Tongue (tissue), 2 donors: ENCODE results near the gene PAXIP1. TPM values are rescaled to one million over a fixed set of nuclear protein-coding genes. Genes with fewer than 3 reads are reported as not detected.
"Not testable (repeated sequence)": the region's sequence is repeated elsewhere in the genome, so short reads cannot be mapped to it uniquely, and the experiment has no call there.

Source experiments
- DNase-seq: peaks from one replicate; pipeline ENCODE4 v3.0.0-alpha.2; 2015
- total RNA-seq: library from RNA; depleted of rRNA; stranded (reverse); fragments of >200 nt; gene quantifications from one replicate; pipeline ENCODE4 v1.2.3, GENCODE V29; 2014

PAXIP1 gene
- total RNA-seq, 1 donor from 2014 or later: 15.6 TPM

DNA sequence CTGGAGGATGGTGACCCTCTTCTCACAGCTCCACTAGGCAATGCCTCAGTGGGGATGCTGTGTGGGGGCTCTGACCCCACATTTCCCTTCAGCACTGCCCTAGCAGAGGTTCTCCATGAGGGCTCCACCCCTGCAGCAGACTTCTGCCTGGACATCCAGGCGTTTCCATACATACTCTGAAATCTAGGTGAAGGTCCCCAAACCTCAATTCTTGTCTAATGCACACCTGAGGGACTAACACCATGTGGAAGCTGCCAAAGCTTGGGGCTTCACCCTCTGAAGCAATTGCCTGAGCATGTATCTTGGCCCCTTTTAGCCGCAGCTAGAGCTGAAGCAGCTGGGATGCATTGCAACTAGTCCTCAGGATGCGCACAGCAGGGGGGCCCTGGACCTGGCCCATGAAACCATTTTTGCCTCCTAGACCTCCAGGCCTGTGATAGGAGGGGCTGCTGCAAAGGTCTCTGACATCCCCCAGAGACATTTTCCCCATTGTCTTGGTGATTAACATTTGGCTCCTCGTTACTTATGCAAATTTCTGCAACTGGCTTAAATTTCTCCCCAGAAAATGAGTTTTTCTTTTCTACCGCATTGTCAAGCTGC lies 68.5 kb downstream of the PAXIP1 start:
- not testable (repeated sequence) for DNase-seq

- DNase-seq: no peak
These were observed 71.0 kb downstream of the PAXIP1 start for GRCh38 chr7:154931906-154932305.

- no peak for DNase-seq
These were observed 73.8 kb downstream of the PAXIP1 start for GRCh38 chr7:154929006-154929726.

DNA sequence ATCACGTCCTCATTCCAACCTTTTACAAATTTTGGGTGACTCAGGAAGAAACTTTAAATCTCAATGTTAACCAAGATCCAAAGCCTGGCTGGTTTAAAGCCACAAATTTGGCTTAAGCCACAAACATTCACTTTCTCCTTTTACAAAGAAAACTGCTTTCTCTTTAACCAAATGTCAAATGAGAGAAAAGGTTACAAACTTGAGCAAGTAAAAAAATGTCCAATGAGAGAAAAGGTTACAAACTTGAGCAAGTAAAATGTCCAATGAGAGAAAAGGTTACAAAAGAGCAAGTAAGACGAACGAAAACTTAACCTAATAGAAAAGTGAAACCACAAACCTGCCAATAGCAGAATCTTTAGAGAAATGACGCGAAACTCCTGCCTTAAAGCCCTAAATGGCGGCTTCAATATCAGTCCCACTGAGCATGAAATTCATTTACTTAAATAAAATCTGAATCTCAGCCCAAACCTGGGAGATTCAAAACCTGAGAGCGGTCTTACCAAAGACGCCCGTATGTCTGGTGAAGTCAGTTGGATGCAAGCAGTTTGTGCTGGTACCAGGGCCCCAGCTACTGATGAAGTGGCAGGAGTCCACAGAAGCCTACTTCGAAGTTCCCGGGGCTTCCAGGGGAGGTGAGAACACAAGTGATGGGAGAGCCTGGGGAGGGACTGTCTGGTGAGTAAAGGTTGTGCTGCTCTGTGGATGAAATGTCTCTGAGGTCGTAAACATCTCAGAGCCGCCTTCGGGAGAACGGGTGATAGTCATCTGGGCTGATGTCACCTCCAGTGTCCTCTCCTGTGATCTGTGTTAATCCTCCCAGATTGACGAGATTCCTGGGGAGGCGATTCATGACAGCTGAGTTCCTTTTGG lies 74.6 kb downstream of the PAXIP1 start:
- peak; percentile 95 for DNase-seq

DNA sequence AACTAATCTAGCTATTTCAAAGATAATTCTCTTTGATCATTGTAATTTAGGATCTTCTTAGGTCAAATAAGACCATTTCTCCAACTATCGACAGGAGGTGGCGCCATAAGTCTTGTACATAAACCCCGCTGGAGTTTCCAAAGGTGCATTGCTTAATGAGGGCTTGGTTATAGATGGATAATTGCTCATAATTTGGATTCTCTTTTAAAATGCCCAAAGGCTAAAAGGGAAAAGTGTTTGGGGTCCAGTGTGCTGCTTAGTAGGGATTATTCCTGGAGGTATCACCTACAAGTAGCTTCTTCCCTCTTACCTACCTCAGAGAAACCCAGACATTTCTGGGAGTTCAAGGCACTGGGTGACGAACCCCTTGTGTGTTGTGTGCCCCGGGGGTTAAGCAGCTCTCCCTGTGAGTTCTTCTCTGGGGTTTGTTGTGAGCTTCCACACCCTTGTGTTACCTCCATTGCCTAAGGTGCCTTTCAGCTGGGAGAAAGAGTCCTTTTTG lies 75.2 kb downstream of the PAXIP1 start:
- DNase-seq: peak; percentile 91

GRCh38 chr7:154922472-154922871 lies 80.5 kb downstream of the PAXIP1 start:
- not testable (repeated sequence) for DNase-seq

DNA sequence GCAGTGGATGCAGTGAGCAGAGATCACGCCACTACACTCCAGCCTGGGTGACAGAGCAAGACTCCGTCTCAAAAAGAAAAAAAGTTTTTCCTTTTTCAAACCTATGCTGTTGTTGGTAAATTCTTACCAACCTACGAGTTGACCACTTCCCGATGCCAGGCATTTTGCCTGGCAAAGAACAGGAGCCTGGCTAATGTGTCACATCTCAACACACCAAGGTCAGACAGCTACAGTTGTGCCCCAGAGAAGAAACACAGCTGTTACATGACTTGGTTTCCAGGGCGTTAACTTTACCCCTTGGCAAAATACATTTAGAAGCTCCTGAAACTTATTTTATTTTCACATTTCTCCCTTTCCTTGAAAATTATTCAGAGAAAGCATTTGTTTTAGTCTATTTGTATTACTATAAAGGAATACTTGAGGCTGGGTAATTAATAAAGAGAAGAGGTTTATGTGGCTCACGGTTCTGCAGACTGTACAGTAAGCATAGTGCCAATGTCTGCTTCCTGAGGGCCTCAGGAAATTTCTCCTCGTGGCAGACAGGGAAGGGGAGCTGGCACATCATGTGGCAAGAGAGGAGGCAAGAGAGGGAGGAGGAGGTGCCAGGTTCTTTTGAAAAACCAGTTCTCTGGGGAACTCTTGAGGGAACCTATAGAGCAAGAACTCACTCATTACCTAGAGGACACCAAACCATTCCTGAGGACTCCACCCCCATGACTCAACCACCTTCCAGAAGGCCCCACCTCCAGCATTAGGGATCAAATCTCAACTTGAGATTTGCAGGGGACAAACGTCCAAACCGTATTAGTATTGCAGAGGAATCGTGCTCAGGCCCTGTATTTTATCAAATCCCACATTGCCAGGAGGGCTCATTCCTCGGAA lies 83.3 kb downstream of the PAXIP1 start:
- no peak for DNase-seq

DNA sequence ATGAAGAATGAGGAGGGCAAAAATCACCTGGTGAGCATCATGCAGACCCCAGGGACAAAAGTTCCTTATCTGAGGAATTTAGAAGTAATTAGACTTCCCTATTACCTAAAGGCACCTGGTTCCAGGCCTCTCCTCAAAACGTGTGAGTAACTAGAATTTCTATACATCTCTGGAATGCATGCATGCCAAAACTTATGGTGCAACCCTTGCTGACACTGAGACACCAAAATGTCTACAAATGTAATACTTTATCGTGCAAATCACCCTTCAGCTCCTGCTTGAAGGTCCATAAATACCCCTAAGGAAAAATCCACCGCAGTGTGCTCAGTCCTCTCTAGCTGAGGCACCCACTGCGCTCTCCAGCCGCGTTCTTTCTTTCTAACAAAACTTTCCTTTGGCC lies 84.2 kb downstream of the PAXIP1 start:
- DNase-seq: no peak

- no peak for DNase-seq
These were observed 84.7 kb downstream of the PAXIP1 start for GRCh38 chr7:154918266-154918665.

DNA sequence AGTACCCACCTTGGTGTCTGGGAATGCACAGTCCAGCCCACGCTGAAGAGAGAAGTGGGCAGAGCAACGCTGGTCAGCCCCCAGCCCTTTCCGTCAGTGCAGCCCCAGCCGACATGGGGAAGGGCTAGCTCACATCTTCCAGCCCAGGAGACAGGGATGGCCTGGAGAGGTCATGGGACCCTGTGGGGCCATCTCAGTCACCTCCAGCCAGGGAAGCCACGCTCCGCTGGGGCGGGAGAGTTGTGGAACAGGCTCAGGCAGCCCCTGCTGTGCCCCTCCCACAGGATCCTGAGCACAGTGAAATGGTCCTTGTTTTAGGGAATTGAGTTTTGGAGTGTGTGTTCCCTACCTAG lies 85.1 kb downstream of the PAXIP1 start:
- DNase-seq: no peak

DNA sequence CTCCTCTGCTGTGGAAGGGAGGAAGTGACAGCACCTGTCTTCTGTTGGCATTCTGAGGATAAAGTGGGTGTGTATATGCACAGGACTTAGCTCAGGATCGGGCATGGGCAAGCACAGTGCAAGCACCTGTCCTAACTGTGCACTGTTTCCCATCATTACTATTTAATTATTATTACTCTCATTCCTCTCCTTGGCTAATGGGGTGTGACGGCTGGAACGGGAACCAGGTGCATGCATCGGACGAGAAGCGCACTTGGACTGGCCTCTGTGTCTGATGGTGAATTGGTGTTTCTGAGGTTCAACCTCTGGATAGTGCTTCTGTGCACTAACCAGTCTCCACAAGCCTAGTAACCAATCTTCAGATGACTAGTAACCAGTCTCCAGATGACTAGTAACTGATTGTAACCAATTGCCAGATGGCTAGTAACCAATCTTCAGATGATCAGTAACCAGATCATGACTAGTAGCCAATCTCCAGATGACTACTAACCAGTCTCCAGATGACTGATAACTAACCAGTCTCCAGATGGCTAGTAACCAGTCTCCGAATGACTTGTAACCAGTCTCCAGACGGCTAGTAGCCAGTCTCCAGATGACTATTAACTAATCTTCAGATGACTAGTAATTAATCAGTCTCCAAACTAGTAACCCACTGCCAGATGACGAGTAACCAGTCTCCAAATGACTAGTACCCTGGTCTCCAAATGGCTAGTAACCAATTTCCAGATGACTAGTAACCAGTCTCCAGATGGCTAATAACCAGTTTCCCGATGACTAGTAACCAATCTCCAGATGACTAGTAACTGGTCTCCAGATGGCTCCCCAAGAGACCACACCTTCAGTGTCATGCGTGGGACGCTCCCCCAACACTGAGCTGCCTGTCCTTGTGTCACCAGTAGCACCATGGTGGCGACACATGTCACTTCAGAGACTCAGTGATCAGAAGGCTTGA lies 85.8 kb downstream of the PAXIP1 start:
- DNase-seq: no peak

GRCh38 chr7:154916381-154916780 lies 86.5 kb downstream of the PAXIP1 start:
- DNase-seq: no peak

GRCh38 chr7:154915600-154915999 lies 87.3 kb downstream of the PAXIP1 start:
- DNase-seq: no peak

GRCh38 chr7:154914996-154915380 lies 87.9 kb downstream of the PAXIP1 start:
- peak; percentile 19 for DNase-seq

DNA sequence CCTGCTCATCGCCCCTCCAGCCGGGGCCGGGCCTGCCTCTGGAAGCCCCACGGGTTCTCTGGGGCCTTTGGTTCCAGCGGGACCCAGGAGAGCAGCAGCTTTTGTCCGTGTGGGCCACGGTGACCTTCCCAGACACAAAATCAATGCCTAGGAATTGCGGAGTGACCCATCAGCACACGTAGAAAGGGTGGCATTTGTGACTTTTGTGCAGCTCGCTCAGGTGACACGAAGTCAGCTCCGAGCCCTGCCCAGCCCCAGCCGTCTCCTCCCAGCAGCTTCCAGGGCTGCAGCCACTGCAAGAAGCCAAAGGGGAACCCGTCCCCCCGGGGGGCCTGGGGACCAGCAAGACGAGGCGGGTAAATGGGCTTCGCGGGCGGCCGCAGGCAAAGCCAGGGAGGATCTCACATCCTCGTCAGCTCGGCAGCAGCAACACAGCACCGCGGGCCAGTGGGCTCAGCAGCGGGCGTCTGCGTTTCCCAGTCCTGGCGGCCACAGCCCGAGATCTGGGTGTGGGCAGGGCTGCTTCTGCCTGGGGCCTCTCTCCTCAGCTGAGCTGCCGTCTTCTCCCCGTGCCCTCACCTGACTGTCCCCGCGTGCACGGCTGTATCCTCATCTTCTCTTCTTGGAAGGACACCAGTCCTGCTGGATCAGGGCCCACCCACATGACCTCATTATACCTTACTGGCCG lies 88.5 kb downstream of the PAXIP1 start:
- DNase-seq: no peak

GRCh38 chr7:154913638-154914307 lies 89.2 kb downstream of the PAXIP1 start:
- peak; percentile 90 for DNase-seq

- DNase-seq: peak; percentile 92
These were observed 89.9 kb downstream of the PAXIP1 start for GRCh38 chr7:154912871-154913637.

- no peak for DNase-seq
These were observed 91.0 kb downstream of the PAXIP1 start for GRCh38 chr7:154911862-154912455.
